HG02798 (cell line): Measurements from ENCODE around the gene SEC61G.
A peak's percentile ranks its signal among the peaks of the same experiment; 100 is the strongest.

ENCODE experiments used
- ATAC-seq: cut with Tn5 transposase; IDR thresholded peaks from one replicate; pipeline ENCODE4 v1.9.1; 2021; ENCODE audit warnings: mild to moderate bottlenecking; ENCODE audit not compliant: unreplicated experiment, poor library complexity

SEC61G gene

GRCh38 chr7:54773472-54774399, 14.7 kb upstream of the SEC61G start:
- ATAC-seq, result peak; percentile 88

GRCh38 chr7:54769203-54769602, 10.2 kb upstream of the SEC61G start:
- no peak for ATAC-seq

- no peak for ATAC-seq
Observed at GRCh38 chr7:54764861-54765260, 5.8 kb upstream of the SEC61G start.

- no peak for ATAC-seq
Observed at GRCh38 chr7:54757711-54758110, 1.3 kb downstream of the SEC61G start.

- ATAC-seq, result no peak
Observed at GRCh38 chr7:54749200-54749599, 9.8 kb downstream of the SEC61G start.

- no peak for ATAC-seq
Observed at GRCh38 chr7:54747234-54747633, 11.8 kb downstream of the SEC61G start.

GRCh38 chr7:54743580-54743979, 15.4 kb downstream of the SEC61G start:
- ATAC-seq, result no peak

GRCh38 chr7:54738737-54739136, 20.3 kb downstream of the SEC61G start:
- no peak for ATAC-seq

- no peak for ATAC-seq
Observed at GRCh38 chr7:54729107-54729506, 29.9 kb downstream of the SEC61G start.

- ATAC-seq, result no peak
Observed at GRCh38 chr7:54728411-54728810, 30.6 kb downstream of the SEC61G start.

GRCh38 chr7:54725255-54725654, 33.8 kb downstream of the SEC61G start:
- no peak for ATAC-seq

- ATAC-seq, result no peak
Observed at GRCh38 chr7:54722502-54722901, 36.5 kb downstream of the SEC61G start.

GRCh38 chr7:54722026-54722425, 37.0 kb downstream of the SEC61G start:
- ATAC-seq, result no peak

- ATAC-seq, result no peak
Observed at GRCh38 chr7:54719974-54720373, 39.0 kb downstream of the SEC61G start.

- no peak for ATAC-seq
Observed at GRCh38 chr7:54719425-54719824, 39.6 kb downstream of the SEC61G start.

- no peak for ATAC-seq
Observed at GRCh38 chr7:54712820-54713219, 46.2 kb downstream of the SEC61G start.

- ATAC-seq, result no peak
Observed at GRCh38 chr7:54711900-54712595, 47.0 kb downstream of the SEC61G start.

GRCh38 chr7:54709283-54709682, 49.7 kb downstream of the SEC61G start:
- no peak for ATAC-seq

- no peak for ATAC-seq
Observed at GRCh38 chr7:54705436-54705835, 53.6 kb downstream of the SEC61G start.

- no peak for ATAC-seq
Observed at GRCh38 chr7:54704851-54705250, 54.2 kb downstream of the SEC61G start.
